SU-DHL-6 (cell line): ENCODE measurements around the gene BMP4.

ENCODE experiments used
- H2AFZ ChIP-seq: fragments of 200-600 bp; sonication (generic); 2 replicates; pipeline ENCODE4 v1.6.1; 2014; ENCODE audit warnings: low read depth, mild to moderate bottlenecking, moderate library complexity, mixed read lengths, antibody characterized with exemption, low read length; ENCODE audit not compliant: severe bottlenecking
- H3F3A ChIP-seq: fragments of 200-600 bp; shearing (Covaris generic); 2 replicates; pipeline ENCODE4 v1.6.0; 2016; ENCODE audit warnings: antibody characterized with exemption, mild to moderate bottlenecking; ENCODE audit not compliant: insufficient read depth
- H3K27ac ChIP-seq: fragments of 200-600 bp; sonication (generic); 2 replicates; pipeline ENCODE4 v1.5.1; 2016; ENCODE audit warnings: low read depth, mild to moderate bottlenecking, low read length, moderate library complexity, mixed read lengths
- H3K27me3 ChIP-seq: fragments of 200-600 bp; sonication (generic), shearing (Covaris generic); 2 replicates; pipeline ENCODE4 v1.6.0; 2014; ENCODE audit warnings: mild to moderate bottlenecking, low read length
- H3K36me3 ChIP-seq: fragments of 200-600 bp; sonication (generic); 2 replicates; pipeline ENCODE4 v1.6.1; 2014; ENCODE audit warnings: mild to moderate bottlenecking, low read length, mixed read lengths
- H3K4me2 ChIP-seq: fragments of 300-600, 200-600 bp; shearing (Covaris generic), sonication (generic); 2 replicates; pipeline ENCODE4 v1.6.0; 2014; ENCODE audit warnings: low read length, low read depth, mild to moderate bottlenecking; ENCODE audit not compliant: poor library complexity, severe bottlenecking
- H3K4me3 ChIP-seq: fragments of 200-600 bp; sonication (generic); 2 replicates; pipeline ENCODE4 v1.5.1; 2014; ENCODE audit warnings: antibody characterized with exemption, low read length, mild to moderate bottlenecking, mixed read lengths; ENCODE audit not compliant: insufficient read depth, poor library complexity, severe bottlenecking
- H3K79me2 ChIP-seq: fragments of 200-600 bp; sonication (generic); 2 replicates; pipeline ENCODE4 v1.6.1; 2014; ENCODE audit warnings: mild to moderate bottlenecking, low read length, moderate library complexity; ENCODE audit not compliant: insufficient read depth
- H3K9ac ChIP-seq: fragments of 200-600 bp; sonication (generic); 2 replicates; pipeline ENCODE4 v1.7.0; 2014; ENCODE audit warnings: mild to moderate bottlenecking, low read length
- H3K9me2 ChIP-seq: fragments of 200-600 bp; sonication (generic); replicated peaks from 2 replicates; pipeline ENCODE4 v1.6.1; 2014; ENCODE audit warnings: low read length; ENCODE audit not compliant: insufficient read depth
- H3K9me3 ChIP-seq: fragments of 200-600 bp; sonication (generic); 2 replicates; pipeline ENCODE4 v1.6.1; 2014; ENCODE audit warnings: low read length, mixed read lengths; ENCODE audit not compliant: insufficient read depth
- H4K20me1 ChIP-seq: fragments of 200-600 bp; sonication (generic); 2 replicates; pipeline ENCODE4 v1.6.1; 2014; ENCODE audit warnings: low read depth, mild to moderate bottlenecking, antibody characterized with exemption, low read length, moderate library complexity, mixed read lengths
- EZH2phosphoT487 ChIP-seq: fragments of 200-600 bp; sonication (generic), shearing (Covaris generic); conservative IDR thresholded peaks from 2 replicates; pipeline ENCODE4 v1.6.1; 2018; ENCODE audit warnings: mild to moderate bottlenecking, antibody characterized with exemption, low read length, moderate library complexity, mixed read lengths
- TF ChIP-seq, protein P1 (sequence below): fragments of 200-600 bp; sonication (generic); IDR thresholded peaks from one replicate; pipeline ENCODE4 v1.5.1; 2017; ENCODE audit warnings: antibody characterized with exemption, mild to moderate bottlenecking, low read length, moderate library complexity; ENCODE audit not compliant: insufficient read depth, poor library complexity, severe bottlenecking

The BMP4 gene

DNA sequence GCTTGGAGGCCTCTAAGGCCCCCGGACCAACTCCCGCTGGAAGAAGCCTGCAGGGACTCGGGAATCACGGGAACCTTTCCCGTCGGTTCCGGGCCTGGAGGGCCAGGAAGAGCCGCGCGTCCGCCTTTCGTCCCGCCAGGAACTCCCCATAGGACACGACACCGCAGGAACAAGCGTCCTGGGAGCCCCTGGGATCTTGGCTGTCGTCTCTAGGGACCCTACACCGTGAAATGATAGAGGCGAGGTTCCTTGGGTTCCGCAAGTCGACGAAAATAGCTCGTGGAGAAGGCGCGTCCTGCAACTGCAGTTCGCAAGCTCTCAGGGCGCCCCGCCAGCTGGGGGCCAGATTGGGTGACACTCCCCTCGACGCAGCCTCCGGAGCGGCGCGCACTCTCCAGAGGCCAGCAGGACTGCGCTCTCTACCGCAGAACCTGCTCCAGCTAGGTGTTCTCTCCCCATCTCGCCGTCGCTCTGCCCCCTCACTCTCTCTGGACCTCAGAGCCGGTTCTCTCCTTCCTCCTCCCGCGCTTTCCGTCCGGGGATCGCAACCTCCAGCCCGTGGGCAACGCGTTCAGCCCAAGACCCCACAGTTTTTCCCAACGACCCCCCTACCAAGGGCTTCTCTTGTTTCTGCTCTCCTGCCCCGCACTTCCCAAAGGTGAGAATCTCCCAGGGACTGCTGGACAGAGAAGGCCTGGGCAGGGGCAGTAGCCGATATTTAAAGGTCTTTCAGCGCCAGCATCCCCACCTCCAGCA lies 776 bp downstream of the BMP4 start:
- Histone ChIP-seq H2AFZ (no peak overlapping the region), H3K4me3 (no peak overlapping the region), H4K20me1 (no peaks in the 10 kb centered on the region), H3F3A (no peaks in the 10 kb centered on the region), H3K9me2 (no peaks in the 10 kb centered on the region), H3K9ac (no peak overlapping the region), H3K27ac (no peak overlapping the region), H3K79me2 (no peaks in the 10 kb centered on the region), H3K9me3 (no peaks in the 10 kb centered on the region), H3K36me3 (no peaks in the 10 kb centered on the region), H3K4me2 (peak overlapping the region; percentile 20), H3K27me3 (no peaks in the 10 kb centered on the region)
- TF ChIP-seq, protein P1, sequence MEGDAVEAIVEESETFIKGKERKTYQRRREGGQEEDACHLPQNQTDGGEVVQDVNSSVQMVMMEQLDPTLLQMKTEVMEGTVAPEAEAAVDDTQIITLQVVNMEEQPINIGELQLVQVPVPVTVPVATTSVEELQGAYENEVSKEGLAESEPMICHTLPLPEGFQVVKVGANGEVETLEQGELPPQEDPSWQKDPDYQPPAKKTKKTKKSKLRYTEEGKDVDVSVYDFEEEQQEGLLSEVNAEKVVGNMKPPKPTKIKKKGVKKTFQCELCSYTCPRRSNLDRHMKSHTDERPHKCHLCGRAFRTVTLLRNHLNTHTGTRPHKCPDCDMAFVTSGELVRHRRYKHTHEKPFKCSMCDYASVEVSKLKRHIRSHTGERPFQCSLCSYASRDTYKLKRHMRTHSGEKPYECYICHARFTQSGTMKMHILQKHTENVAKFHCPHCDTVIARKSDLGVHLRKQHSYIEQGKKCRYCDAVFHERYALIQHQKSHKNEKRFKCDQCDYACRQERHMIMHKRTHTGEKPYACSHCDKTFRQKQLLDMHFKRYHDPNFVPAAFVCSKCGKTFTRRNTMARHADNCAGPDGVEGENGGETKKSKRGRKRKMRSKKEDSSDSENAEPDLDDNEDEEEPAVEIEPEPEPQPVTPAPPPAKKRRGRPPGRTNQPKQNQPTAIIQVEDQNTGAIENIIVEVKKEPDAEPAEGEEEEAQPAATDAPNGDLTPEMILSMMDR, result no peak
- TF ChIP-seq EZH2phosphoT487, result no peak

DNA sequence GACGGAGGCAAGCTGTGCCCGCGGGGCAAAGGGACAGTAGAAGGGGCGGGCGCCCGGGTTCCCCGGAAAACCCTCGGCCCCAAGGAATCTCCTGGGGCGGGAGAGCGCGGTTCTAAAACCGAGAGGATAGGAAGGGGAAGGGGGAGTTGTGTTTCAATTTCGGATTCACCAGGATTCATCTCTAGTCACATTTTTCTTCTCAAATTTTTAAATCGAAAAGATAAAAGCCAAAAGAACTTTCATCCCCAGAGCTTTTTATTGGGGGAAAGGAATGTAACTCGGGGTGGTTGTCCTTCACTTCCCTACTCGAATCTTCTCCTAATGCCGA lies 1.4 kb downstream of the BMP4 start:
- Histone ChIP-seq H3K4me2 (no peak overlapping the region), H3K4me3 (no peak overlapping the region), H2AFZ (no peak overlapping the region), H4K20me1 (no peaks in the 10 kb centered on the region), H3K27me3 (no peaks in the 10 kb centered on the region), H3K9me2 (no peaks in the 10 kb centered on the region), H3K9me3 (no peaks in the 10 kb centered on the region), H3K27ac (no peak overlapping the region), H3K36me3 (no peaks in the 10 kb centered on the region), H3K79me2 (no peaks in the 10 kb centered on the region), H3F3A (no peaks in the 10 kb centered on the region), H3K9ac (no peak overlapping the region)
- TF ChIP-seq, protein P1, result no peak
- TF ChIP-seq EZH2phosphoT487, result no peak

DNA sequence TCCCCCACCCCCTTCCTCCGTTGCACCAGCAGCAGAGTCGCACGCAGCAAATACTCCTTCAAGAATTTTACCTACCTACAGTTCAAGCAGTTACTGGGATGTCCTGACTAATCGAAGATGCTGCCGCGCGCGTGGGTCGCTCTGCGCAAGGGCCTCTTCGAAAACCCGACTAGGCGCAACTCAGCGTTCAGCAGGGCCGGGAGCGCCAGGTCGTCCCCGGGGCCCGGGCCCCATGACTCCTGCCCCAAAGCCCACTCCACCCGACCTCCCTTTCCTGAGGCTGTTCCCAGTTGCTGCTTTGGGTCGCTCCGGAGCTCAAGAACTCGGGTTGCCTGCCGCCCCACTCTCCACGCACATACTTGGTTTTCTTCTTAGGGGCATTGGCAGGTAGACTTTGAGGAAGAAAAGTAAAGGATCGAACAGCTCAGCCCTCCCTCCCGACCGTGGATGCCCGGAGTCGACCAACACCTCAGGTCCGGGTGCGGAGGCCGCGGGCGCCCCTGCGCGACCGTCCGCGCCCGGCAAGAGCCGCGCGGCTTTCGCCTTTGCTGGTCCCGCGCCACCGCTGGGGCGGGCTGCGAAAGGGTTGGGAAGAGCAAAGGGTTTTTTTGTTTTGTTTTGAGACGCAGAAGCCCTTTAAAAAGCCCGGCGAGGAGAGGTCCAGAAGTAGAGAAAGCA lies 1.9 kb downstream of the BMP4 start:
- Histone ChIP-seq H3K9me2 (no peaks in the 10 kb centered on the region), H3K36me3 (no peaks in the 10 kb centered on the region), H2AFZ (no peak overlapping the region), H3K4me3 (no peak overlapping the region), H3F3A (no peaks in the 10 kb centered on the region), H3K79me2 (no peaks in the 10 kb centered on the region), H3K9me3 (no peaks in the 10 kb centered on the region), H3K4me2 (no peak overlapping the region), H3K27ac (no peak overlapping the region), H4K20me1 (no peaks in the 10 kb centered on the region), H3K27me3 (no peaks in the 10 kb centered on the region), H3K9ac (no peak overlapping the region)
- TF ChIP-seq, protein P1, result no peak
- no peak for TF ChIP-seq EZH2phosphoT487
